ENCODE measurements around the gene JAG1.

The JAG1 gene

GRCh38 chr20:10699941-10700340, 26.1 kb upstream of the JAG1 start:
- no peak for DNase-seq (ENCODE audit: low read depth in 1 of 2, low spot score in 1 of 2)

DNA sequence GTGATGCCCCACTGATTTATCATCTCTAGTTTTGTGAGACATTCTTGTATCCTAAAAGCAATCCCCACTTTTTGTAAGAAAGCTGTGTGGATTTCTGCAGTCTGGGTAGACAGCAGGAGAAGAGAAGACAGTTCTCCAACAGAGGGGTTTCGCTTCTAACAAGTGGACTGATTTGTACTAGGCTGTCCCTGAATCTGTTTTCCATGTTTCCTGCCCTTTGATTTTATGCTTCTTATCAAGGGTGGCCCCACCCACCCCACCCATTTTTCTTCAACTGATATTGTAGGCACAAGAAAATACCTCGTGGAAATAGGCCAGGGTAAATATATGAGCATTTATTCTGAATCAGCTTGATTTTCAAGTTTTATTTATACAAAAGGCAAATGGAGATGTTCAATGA, 25.7 kb upstream of the JAG1 start:
- DNase-seq (ENCODE audit: low read depth in 1 of 2, low spot score in 1 of 2) = no peak

- DNase-seq (ENCODE audit: low read depth in 1 of 2, low spot score in 1 of 2) = no peak
These were observed 22.9 kb upstream of the JAG1 start for GRCh38 chr20:10696650-10697049.

DNA sequence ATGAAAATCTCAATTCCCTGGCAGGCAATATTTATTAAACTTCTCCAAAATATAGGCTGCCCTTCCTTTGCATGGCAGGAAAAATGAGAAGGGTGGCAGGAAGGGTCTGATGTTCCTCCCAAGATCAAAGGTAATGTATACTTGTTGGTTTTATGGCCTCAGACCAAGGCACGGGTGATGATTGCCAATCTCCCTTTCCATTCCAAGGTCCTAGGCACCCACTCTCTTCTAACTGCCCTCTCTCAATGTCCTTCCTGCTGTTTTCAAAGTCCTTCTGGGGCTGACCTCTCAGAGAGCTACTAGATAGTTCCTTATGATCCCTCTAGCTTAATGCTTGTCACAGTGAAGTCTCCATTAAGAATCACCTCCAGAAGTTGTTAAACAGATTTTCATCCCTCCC, 15.6 kb upstream of the JAG1 start:
- DNase-seq (ENCODE audit: low read depth in 1 of 2, low spot score in 1 of 2) = no peak

- DNase-seq (ENCODE audit: low read depth in 1 of 2, low spot score in 1 of 2) = no peak
These were observed 14.1 kb upstream of the JAG1 start for GRCh38 chr20:10687895-10688294.

DNA sequence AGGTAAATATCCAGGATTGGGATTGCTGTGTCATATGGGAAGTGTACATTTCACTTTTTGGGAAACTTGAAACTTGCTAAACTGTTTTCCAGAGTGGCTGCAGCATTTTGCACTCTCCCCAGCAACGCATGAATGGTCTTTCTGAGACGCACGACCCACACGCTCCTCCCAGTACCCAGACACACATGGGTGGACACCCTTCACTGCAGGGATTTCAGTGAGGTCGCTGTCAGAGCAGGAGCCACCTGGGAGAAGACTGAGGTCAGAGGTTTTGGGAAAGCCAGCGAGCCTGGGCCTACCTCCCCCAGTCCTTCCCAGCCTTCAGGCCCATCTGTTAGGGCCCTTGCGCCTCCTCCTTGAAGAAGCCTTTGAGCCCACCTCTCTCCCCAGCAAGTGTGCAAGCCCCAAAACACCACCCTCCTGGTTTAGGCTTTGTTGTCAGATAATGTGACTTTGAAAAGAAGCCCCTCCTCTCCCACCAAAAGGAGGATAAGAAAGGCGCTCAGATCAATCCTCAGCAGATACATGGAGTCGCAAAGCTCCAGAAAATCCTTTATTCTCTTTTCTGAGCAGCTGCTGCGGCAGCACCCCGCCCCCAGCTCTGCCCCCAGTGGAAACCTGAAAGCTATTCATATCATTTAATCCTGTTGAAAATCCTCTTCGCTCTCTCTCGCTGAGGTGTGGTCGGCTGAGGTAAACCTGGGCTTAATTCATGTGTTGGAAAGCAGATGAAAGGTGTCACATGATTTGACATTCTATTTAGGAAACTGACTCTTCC, 12.7 kb upstream of the JAG1 start:
- no peak for DNase-seq (ENCODE audit: low read depth in 1 of 2, low spot score in 1 of 2)

GRCh38 chr20:10683537-10683936, 9.7 kb upstream of the JAG1 start:
- DNase-seq (ENCODE audit: low read depth in 1 of 2, low spot score in 1 of 2) = no peak

DNA sequence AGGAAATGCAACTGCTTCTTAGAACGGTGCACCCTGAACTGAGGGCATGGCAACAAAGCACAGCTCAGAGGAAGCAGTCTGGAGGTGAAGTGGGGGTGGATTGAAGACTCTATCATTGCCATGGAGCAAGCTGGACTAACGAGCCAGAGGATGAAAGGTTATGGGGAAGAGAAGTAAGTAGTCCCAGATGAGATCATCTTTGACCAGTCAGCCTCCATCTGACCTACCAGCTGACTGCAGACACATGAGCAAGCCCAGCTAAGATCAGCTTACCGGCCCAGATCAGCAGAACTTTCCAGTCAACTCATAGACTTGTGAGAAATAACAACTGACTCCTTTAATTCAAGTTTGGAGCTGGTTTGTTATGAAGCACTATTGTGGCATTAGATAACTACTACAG, 9.1 kb upstream of the JAG1 start:
- DNase-seq (ENCODE audit: low read depth in 1 of 2, low spot score in 1 of 2) = no peak

GRCh38 chr20:10681494-10681893, 7.7 kb upstream of the JAG1 start:
- no peak for DNase-seq (ENCODE audit: low read depth in 1 of 2, low spot score in 1 of 2)

DNA sequence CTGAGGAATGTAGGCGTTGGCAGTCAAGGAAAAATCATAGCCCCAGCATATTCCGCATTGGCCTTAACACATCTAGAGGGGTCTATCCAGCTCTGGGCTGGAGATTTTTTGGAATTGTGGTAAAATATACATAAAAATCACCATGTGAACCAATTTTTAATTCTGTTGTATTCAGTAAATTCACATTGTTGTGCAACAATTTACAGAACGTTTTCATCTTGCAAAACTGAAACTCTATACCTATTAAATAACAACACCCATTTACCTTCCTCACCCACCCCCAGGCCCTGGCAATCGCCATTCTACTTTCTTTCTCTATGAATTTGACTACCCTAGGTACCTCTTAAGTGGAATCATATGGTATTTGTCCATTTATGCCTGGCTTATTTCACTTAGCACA, 6.8 kb upstream of the JAG1 start:
- DNase-seq (ENCODE audit: low read depth in 1 of 2, low spot score in 1 of 2) = no peak

GRCh38 chr20:10679269-10679668, 5.5 kb upstream of the JAG1 start:
- no peak for DNase-seq (ENCODE audit: low read depth in 1 of 2, low spot score in 1 of 2)

GRCh38 chr20:10676518-10676917, 2.7 kb upstream of the JAG1 start:
- no peak for DNase-seq (ENCODE audit: low read depth in 1 of 2, low spot score in 1 of 2)

- no peak for DNase-seq (ENCODE audit: low read depth in 1 of 2, low spot score in 1 of 2)
These were observed 1.6 kb upstream of the JAG1 start for GRCh38 chr20:10675450-10675848.

GRCh38 chr20:10674684-10675449, 1.1 kb upstream of the JAG1 start:
- no peak for DNase-seq (ENCODE audit: low read depth in 1 of 2, low spot score in 1 of 2)

DNA sequence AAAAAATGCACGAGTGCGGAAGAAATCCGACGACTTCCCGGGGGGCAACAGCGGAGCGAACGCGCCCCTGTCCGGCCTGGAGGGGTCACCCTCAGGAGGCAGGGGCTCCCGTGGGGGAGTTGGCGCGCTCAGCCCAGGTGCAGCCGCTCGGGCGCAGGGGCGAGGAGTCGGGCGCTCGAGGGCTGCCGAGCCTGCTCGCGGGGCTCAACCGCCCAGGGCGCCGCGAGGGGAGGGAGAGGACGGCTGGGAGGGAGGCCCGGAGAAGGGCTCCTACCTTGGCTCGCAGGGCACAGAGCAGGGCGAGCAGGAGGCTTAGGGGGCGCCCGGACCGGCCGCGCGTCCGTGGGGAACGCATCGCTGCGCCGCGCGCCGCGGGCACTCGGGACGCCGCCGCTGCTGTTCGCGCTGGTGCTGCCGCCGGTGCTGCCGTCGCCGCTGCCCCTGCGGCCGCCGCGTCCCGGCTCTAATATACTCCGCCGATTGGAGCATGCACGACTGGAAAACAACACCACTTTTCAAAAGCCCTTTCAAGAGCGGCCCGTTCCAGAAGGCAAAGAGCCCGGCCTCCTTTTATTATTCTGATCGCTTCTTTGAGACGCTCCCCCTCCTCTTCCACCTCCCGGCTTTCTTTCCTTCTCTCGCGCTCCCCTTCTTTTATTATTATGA, 490 bp downstream of the JAG1 start:
- DNase-seq (ENCODE audit: low read depth in 1 of 2, low spot score in 1 of 2) = no peak

DNA sequence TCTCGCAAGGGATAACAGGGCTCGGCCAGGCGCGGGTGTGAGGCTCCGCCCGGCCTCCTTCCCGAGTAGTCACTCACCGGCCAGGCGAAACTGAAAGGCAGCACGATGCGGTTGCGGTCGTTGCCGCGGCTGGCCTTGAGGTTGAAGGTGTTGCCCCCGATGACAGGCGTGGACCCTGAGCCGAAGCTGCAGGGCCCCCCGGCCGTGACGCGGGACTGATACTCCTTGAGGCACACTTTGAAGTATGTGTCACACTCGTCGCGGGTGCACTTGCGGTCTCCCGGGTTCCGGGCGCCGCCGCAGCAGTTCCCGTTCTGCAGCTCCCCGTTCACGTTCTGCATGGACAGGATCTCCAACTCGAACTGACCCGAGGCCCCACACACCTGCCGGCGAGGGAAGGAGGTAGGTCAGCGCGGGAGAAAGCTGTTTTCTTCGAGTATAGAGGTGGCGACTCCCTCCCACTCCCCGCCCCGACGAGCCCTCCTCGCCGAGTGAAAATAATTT, 1.1 kb downstream of the JAG1 start:
- DNase-seq (ENCODE audit: low read depth in 1 of 2, low spot score in 1 of 2) = no peak

- no peak for DNase-seq (ENCODE audit: low read depth in 1 of 2, low spot score in 1 of 2)
These were observed 1.7 kb downstream of the JAG1 start for GRCh38 chr20:10671919-10672623.

DNA sequence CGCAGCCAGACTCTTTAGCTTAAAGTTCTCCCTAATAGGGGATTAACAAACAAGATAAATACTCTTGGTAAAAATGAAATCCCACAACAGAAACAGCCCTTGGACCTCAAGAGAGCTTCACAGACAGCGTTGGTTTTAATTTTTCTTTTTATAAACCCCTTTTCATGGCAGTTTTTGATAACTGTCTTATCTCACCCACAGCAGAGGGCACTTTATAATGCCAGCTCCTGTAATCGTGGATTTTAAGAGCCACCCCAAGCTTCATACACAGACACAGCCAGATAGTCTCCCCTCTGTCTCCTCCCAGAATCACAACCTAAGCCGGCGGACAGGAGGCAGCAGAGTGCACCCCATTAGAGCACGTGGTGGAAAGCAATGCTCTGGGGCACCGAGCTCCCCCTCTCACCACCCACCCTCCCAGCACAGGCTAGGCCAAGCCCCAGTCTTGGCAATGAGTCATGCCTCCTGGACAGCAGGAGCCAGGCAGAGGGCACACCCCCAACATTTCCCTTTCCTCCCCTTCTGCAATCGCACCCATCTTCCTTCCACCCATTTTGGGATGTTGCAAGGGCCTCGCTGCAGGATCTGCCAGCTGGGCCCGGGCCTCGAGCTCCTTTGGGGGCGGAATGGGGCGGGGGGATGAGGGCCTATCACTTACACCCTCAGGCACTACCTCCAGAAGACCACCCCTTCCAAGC, 2.4 kb downstream of the JAG1 start:
- DNase-seq (ENCODE audit: low read depth in 1 of 2, low spot score in 1 of 2) = no peak

- DNase-seq (ENCODE audit: low read depth in 1 of 2, low spot score in 1 of 2) = no peak
These were observed 3.1 kb downstream of the JAG1 start for GRCh38 chr20:10670501-10671220.

DNA sequence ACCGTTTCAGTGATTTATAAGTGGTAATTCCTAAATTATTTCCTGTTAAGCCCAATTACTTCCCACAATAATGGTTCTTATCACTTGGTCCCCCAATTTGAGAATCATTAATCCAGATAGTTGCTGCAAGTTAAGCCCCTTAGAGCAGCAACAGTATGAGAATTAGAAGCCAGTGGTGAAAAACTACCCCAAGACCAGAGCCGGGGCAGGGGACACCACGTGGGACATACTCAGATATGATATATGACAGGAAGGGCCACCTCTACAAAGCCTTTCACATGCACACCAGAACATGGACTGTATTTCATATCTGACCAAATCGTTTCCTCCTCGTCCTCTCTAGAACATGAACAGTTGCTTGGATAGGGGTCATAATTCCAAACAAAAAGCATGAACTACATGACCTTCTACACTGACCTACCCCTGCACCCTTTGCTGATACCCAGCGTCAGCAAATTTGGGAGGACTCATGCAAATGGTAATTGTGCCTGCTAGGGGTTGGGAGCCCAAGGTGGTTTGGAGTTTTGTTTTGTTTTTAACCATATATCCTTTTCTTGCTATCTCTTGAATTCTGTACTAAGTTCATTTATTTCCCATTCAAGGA, 3.9 kb downstream of the JAG1 start:
- no peak for DNase-seq (ENCODE audit: low read depth in 1 of 2, low spot score in 1 of 2)
